Neutrophil (primary cell): ENCODE results near the gene TEX14.

ENCODE experiments used
- H3K27ac ChIP-seq: fragments of 200-600 bp; sonication (generic); 2 replicates; pipeline ENCODE4 v1.5.1; 2016; ENCODE audit warnings: mild to moderate bottlenecking, moderate library complexity
- H3K27me3 ChIP-seq: fragments of 200-600 bp; sonication (generic); 2 replicates; pipeline ENCODE4 v1.6.0; 2016; ENCODE audit warnings: mild to moderate bottlenecking
- H3K36me3 ChIP-seq: fragments of 200-600 bp; sonication (generic); 2 replicates; pipeline ENCODE4 v1.5.1; 2017
- H3K4me1 ChIP-seq, 2 experiments: fragments of 200-600 bp in 1 of 2; sonication (generic) in 1 of 2; 1 replicate in 1 of 2; 2 replicates in 1 of 2; pipeline versions ENCODE4 v1.5.1 to v1.6.1; 2013 to 2016; ENCODE audit warnings: low read depth in 1 of 2, low read length in 1 of 2, mild to moderate bottlenecking in 1 of 2, moderate library complexity in 1 of 2; ENCODE audit not compliant: control insufficient read depth in 1 of 2, insufficient read depth in 1 of 2
- H3K4me3 ChIP-seq, 2 experiments: fragments of 200-600 bp in 1 of 2; sonication (generic) in 1 of 2; 1 replicate in 1 of 2; 2 replicates in 1 of 2; pipeline ENCODE4 v1.5.1; 2013 to 2016; ENCODE audit warnings: low read depth in 1 of 2, low read length in 1 of 2, mild to moderate bottlenecking in 1 of 2, moderate library complexity in 1 of 2
- H3K9me3 ChIP-seq: fragments of 200-600 bp; sonication (generic); 2 replicates; pipeline ENCODE4 v1.5.1; 2016
- TF ChIP-seq, protein P1 (sequence below): fragments of 200-600 bp; sonication (generic); IDR thresholded peaks from 2 replicates; pipeline ENCODE4 v1.5.1; 2016; ENCODE audit warnings: antibody characterized with exemption

Gene TEX14

DNA sequence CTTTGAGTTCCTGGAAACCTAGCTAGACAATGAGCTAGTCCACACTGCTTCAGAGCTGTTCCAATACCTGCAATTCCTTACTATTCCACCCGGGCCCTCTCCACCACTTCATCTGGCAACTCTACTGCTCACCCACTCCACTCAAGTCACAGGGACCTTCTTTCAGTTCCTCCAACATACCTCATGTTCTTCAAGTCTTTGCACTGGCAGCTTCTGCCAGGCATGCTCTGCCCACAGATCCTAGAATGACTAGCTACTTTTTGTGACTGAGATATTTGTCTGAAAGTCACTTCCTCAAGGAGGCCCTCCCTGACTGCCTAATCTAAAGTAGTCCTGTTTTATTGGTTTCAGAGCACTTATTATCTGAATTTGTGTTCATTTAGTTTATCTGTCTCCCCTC is 86.4 kb downstream of the TEX14 start:
- H3K9me3 ChIP-seq: no peaks in the 10 kb centered on the region
- no peaks in the 10 kb centered on the region for H3K27me3 ChIP-seq
- no peaks in the 10 kb centered on the region for H3K36me3 ChIP-seq
- TF ChIP-seq, protein P1, sequence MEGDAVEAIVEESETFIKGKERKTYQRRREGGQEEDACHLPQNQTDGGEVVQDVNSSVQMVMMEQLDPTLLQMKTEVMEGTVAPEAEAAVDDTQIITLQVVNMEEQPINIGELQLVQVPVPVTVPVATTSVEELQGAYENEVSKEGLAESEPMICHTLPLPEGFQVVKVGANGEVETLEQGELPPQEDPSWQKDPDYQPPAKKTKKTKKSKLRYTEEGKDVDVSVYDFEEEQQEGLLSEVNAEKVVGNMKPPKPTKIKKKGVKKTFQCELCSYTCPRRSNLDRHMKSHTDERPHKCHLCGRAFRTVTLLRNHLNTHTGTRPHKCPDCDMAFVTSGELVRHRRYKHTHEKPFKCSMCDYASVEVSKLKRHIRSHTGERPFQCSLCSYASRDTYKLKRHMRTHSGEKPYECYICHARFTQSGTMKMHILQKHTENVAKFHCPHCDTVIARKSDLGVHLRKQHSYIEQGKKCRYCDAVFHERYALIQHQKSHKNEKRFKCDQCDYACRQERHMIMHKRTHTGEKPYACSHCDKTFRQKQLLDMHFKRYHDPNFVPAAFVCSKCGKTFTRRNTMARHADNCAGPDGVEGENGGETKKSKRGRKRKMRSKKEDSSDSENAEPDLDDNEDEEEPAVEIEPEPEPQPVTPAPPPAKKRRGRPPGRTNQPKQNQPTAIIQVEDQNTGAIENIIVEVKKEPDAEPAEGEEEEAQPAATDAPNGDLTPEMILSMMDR: no peak
- no peaks in the 10 kb centered on the region for H3K4me1 ChIP-seq
- no peak overlapping the region for H3K27ac ChIP-seq
- H3K4me3 ChIP-seq: no peak overlapping the region

DNA sequence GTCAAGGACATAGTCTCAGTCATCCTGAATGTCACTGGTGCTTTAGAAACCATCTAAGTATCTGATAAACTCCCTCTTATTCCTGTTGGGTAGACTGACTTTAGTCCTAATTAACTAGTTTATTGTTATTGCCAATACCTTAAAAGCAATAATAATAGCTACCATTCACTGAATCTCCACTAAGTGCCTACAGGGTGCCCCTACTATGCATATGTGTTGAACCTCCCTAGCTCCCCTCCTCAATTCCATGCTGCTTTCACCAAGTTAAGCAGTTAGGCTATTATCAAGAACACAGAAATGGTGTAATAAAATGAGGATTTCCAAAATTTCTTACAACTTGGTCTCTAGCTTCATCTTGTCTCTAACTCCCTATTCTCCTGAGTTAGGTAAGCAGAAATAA is 89.9 kb downstream of the TEX14 start:
- Histone ChIP-seq H3K4me1 (no peaks in the 10 kb centered on the region), H3K36me3 (no peaks in the 10 kb centered on the region)
- TF ChIP-seq, protein P1: no peak

DNA sequence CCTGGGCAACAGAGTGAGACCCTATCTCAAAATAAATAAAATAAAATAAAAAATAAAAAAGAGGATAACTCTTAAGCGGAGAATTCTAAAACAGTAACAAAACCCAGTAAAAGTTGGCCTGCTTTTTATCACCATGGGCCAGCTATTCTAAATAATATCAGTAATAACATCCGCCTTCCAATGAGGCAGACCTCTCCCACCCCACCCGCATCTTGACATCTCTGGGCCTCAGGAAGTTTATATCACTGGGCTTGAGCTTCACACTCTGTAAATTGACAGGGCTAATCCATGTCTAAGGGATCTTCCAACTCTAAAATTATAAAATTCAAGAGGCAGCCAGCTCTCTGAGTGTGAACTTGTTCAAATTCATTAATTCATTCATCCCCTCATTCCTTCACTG is 94.5 kb downstream of the TEX14 start:
- Histone ChIP-seq H3K27ac (no peak overlapping the region), H3K27me3 (no peaks in the 10 kb centered on the region), H3K36me3 (no peaks in the 10 kb centered on the region), H3K4me3 (no peak overlapping the region), H3K9me3 (no peaks in the 10 kb centered on the region), H3K4me1 (no peaks in the 10 kb centered on the region)
- TF ChIP-seq, protein P1: no peak

More for the DNA sequence above, 89.9 kb downstream of the TEX14 start:
- no peak overlapping the region for H3K27ac ChIP-seq
- H3K27me3 ChIP-seq: no peaks in the 10 kb centered on the region
- no peaks in the 10 kb centered on the region for H3K9me3 ChIP-seq
- H3K4me3 ChIP-seq: no peak overlapping the region

DNA sequence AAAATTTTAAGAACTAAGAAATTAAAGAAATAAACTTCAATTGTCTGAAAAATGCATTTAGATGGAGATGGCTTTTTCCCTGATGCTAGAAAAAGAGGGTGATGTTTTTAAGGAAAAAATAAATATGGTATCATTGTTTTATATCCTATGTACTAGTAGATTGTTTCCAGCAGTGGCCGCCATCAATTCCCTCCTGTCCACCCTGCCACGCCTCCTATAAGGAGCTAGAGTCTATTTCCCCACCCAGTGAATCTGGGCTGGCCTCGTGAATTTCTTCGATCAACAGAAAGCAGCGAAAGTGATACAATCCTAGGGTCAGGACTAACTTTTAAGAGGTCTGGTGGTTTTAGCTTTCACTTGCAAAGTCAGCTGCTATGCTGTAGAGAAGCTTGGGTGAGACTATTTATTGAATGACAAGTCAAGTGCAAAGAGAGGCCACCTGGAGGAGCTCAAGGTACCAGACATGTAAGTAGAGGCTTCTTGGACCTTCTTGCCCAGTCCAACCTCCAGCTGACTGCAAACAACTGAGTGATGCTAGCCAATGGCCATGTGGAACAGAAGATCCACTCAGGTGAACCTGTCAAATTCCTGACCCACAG is 96.6 kb downstream of the TEX14 start:
- TF ChIP-seq, protein P1: no peak
- H3K9me3 ChIP-seq: no peaks in the 10 kb centered on the region
- H3K36me3 ChIP-seq: no peaks in the 10 kb centered on the region
- no peaks in the 10 kb centered on the region for H3K4me1 ChIP-seq
- H3K27ac ChIP-seq: no peak overlapping the region
- H3K27me3 ChIP-seq: no peaks in the 10 kb centered on the region
- H3K4me3 ChIP-seq: no peak overlapping the region

DNA sequence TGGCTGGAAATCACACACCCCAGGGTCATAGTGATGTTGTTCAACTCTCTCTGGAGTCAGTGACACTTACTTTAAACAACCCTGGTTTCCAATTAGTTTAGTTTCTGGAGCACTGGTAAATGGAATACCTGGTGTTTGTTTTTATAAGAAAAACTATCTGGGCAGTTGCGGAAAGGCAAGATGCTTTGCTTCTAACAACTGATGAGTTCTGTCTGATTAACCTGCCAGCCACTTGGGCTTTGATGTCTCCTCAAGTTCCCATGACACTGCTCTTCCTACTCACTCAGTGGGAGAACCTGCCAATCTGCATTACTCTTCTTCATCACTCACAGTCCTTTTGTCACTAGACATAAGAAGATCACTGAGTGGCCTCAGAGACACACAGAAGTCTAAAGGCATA is 98.7 kb downstream of the TEX14 start:
- TF ChIP-seq, protein P1: no peak
- H3K27me3 ChIP-seq: no peaks in the 10 kb centered on the region

More for the DNA sequence above, 98.7 kb downstream of the TEX14 start:
- Histone ChIP-seq H3K27ac (no peak overlapping the region), H3K4me1 (no peaks in the 10 kb centered on the region), H3K9me3 (no peaks in the 10 kb centered on the region), H3K4me3 (no peak overlapping the region), H3K36me3 (no peaks in the 10 kb centered on the region)
